Right cardiac atrium (tissue), 5 donors: ENCODE results near the gene MKS1. TPM values are rescaled to one million over a fixed set of nuclear protein-coding genes. Genes with fewer than 3 reads are reported as not detected.

Source experiments
- ATAC-seq, 2 donors: fragments of 200-7000 bp; cut with Tn5 transposase; one replicate each; pipeline versions ENCODE4 v1.8.0 to v1.9.1; 2020; ENCODE audit warnings: moderate library complexity in 2 of 2, mild to moderate bottlenecking in 1 of 2
- DNase-seq, 3 donors: peaks; one replicate each; pipeline ENCODE4 v3.0.0-alpha.2; 2020
- H3K27ac ChIP-seq: one replicate; pipeline ENCODE4 v1.5.1; 2013; ENCODE audit warnings: mild to moderate bottlenecking, low read length, control low read depth, moderate library complexity
- H3K27me3 ChIP-seq: one replicate; pipeline ENCODE4 v1.6.1; 2013; ENCODE audit not compliant: control insufficient read depth, insufficient read depth
- H3K4me1 ChIP-seq: one replicate; pipeline ENCODE4 v1.6.1; 2013; ENCODE audit warnings: low read length; ENCODE audit not compliant: control insufficient read depth, insufficient read depth
- H3K4me3 ChIP-seq: one replicate; pipeline ENCODE4 v1.5.1; 2013; ENCODE audit warnings: low read length, control low read depth
- H3K9me3 ChIP-seq: one replicate; pipeline ENCODE4 v1.6.1; 2013; ENCODE audit warnings: low read length; ENCODE audit not compliant: control insufficient read depth
- WGBS: extraction: QIAGEN DNeasy Blood & Tissue Kit; methylation state at CpG from one replicate; pipeline ENCODE4 v1.1.7; 2013; 5-methylcytosine and 5-hydroxymethylcytosine counted together
- intact Hi-C, 4 donors: fragments of 100-400 bp; cut with DNase I; formaldehyde crosslinking; loops; one replicate each; pipeline versions ENCODE4 v1.11.0 to v1.14.0; 2022 to 2023
- long read RNA-seq, 4 donors: library from polyadenylated mRNA; unstranded; transcript quantifications; one replicate each; pipeline ENCODE4 v2.0.0, GENCODE V29; 2020 to 2021
- polyA plus RNA-seq: library from polyadenylated mRNA; stranded (reverse); fragments of 200-250 nt; gene quantifications from one replicate; pipeline ENCODE4 v1.2.3, GENCODE V29; 2013
- total RNA-seq, 4 donors: library from RNA; stranded (reverse); fragmentation: NEBNext Ultra II Directional; extraction: Animal tissue kit (Norgen Biotek cat#: 25700); gene quantifications; one replicate each; pipeline ENCODE4 v1.2.1, GENCODE V29; 2021
- donor health status: healthy with polysubstance abuse.
- donor health status: DM: no; HTN: yes; CAD: no.
- donor health status: DM: no; HTN: no; CAD: no.
- donor health status: DM: no; HTN: yes; CAD: no; lungs with severe emphysema.
- donor health status: DM: yes; HTN: yes; CAD: no.

MKS1 gene
- total RNA-seq (10 to 100 TPM in 1 of 4 donors, 1 to 10 TPM in 3; 5.6 to 11.4 (median 7.2) TPM), polyA plus RNA-seq (5.9 TPM)
- long read RNA-seq, donor 1, transcript MKS1-202 (18 exons, 2,397 nt), result major isoform, 12 of 23 reads
- long read RNA-seq, donor 1, partial matches to known transcripts, result 3 of 23 reads
- long read RNA-seq, donor 1, other reads (novel, unspliced or antisense), result 7 of 23 reads
- long read RNA-seq, donor 2, transcript MKS1-202 (18 exons, 2,397 nt), result major isoform, 9 of 14 reads
- long read RNA-seq, donor 2, partial matches to known transcripts, result 0 of 14 reads
- long read RNA-seq, donor 2, other reads (novel, unspliced or antisense), result 4 of 14 reads
- long read RNA-seq, donor 3, transcript MKS1-202 (18 exons, 2,397 nt), result major isoform, 12 of 37 reads
- long read RNA-seq, donor 3, partial matches to known transcripts, result 7 of 37 reads
- long read RNA-seq, donor 3, other reads (novel, unspliced or antisense), result 16 of 37 reads
- long read RNA-seq, donor 4, transcript MKS1-202 (18 exons, 2,397 nt), result major isoform, 11 of 22 reads
- long read RNA-seq, donor 4, partial matches to known transcripts, result 2 of 22 reads
- long read RNA-seq, donor 4, other reads (novel, unspliced or antisense), result 8 of 22 reads

DNA sequence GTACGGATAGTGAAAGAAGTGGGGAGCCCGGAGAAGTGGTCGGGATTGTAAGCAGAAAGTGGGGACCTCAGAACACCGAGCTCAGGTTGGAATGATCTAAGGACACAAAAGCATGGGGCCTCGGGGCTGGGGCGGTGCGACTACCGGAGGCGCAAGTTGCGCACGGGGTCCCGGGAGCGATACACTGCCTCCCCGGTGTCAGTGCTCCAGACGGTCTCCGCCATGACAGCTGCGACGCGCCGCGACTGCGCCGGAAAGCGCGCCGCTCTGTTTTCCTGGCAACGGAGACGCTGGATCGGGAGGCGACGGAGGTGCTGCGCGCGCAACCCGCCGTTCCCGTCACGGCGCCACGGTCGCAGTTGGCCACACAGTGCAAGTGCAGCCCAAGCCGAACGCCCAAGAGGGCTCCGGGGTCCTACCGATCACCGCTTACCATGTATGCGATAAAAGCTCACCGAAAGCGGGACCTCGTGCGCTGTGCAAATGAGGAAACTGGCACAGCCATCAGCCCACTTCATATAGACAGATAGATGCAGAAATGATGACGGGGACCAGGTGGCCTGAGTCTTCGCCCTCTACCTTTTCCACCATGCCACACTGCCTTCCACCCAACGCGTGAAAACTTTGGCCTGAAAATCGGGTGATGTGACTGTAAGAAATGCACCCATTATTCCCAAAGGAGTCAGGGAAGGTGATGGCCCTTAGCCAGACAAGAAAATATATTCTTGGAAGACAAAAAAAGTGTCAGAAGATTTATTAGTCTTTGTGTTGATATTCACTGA lies at the start of gene MKS1:
Gene MKS1, minus strand, starts transcription at position 249 of the 782 bp plus-strand sequence. Its CDS starts 25 bp downstream, at position 224.
- peak within 1 kb of the TSS; percentile 60 for H3K27ac ChIP-seq
- DNase-seq (peak; percentile 95 to 99 (median 98)), ATAC-seq (peak; percentile 100)
- intact Hi-C loops, result no loop called here
- no peaks in the 10 kb centered on the region for H3K9me3 ChIP-seq
- peaks cover 3% of the 10 kb centered on the region for H3K4me1 ChIP-seq
- peak within 1 kb of the TSS; percentile 74 for H3K4me3 ChIP-seq
- H3K27me3 ChIP-seq, result no peaks in the 10 kb centered on the region
- WGBS, result 2% methylated on average over 56 of the region's 56 CpGs

- no peak overlapping the region for H3K4me3 ChIP-seq
- no peak overlapping the region for H3K27ac ChIP-seq
- H3K9me3 ChIP-seq, result no peaks in the 10 kb centered on the region
- intact Hi-C loops, result no loop called here
- no peaks in the 10 kb centered on the region for H3K4me1 ChIP-seq
- H3K27me3 ChIP-seq, result no peaks in the 10 kb centered on the region
- no peak for DNase-seq
- 81% methylated on average over 12 of the region's 12 CpGs for WGBS
- no peak for ATAC-seq
Measured at GRCh38 chr17:58268326-58268725, 49.3 kb upstream of the MKS1 start.

DNA sequence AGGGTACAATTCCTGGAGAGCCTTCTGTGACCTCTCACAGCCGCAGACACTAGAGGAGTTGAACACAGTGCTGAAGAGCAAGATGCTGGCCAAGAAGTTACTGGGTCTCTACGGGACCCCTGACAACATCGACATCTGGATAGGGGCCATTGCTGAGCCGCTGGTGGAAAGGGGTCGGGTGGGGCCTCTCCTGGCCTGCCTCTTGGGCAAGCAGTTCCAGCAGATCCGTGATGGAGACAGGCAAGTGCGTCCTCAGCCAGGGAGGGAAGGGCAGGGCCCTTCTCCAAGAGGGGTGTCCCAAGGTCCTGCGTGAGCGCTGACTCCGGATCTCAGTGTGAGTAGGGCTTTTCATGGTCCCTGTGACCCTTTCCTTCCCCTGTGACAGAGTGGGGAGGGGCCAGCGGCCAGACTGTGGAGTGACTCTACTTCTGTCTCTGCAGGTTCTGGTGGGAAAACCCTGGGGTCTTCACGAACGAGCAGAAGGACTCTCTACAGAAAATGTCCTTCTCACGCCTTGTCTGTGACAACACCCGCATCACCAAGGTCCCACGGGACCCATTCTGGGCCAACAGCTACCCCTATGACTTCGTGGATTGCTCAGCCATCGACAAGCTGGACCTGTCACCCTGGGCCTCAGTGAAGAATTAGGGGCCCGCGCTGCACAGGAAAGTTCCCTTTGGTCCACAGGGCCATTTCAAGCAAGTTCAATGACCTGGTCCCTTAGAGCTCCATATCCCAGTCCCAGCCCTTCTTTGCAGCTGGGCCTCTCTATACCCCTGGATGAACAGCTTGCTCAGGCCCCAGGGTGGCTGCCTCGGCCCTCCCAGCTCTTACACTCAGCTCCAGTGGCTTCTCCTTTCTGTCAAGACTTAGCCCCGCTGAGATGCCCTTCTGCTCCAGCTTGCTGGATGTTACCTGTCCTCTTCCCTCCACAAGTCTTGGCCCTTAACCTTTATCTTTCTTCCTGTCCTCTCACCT lies 48.6 kb upstream of the MKS1 start:
- no peaks in the 10 kb centered on the region for H3K9me3 ChIP-seq
- no peak overlapping the region for H3K27ac ChIP-seq
- H3K4me1 ChIP-seq, result no peaks in the 10 kb centered on the region
- 73% methylated on average over 22 of the region's 22 CpGs for WGBS
- intact Hi-C loops, result no loop called here
- ATAC-seq (no peak), DNase-seq (no peak)
- no peaks in the 10 kb centered on the region for H3K27me3 ChIP-seq
- H3K4me3 ChIP-seq, result no peak overlapping the region

DNA sequence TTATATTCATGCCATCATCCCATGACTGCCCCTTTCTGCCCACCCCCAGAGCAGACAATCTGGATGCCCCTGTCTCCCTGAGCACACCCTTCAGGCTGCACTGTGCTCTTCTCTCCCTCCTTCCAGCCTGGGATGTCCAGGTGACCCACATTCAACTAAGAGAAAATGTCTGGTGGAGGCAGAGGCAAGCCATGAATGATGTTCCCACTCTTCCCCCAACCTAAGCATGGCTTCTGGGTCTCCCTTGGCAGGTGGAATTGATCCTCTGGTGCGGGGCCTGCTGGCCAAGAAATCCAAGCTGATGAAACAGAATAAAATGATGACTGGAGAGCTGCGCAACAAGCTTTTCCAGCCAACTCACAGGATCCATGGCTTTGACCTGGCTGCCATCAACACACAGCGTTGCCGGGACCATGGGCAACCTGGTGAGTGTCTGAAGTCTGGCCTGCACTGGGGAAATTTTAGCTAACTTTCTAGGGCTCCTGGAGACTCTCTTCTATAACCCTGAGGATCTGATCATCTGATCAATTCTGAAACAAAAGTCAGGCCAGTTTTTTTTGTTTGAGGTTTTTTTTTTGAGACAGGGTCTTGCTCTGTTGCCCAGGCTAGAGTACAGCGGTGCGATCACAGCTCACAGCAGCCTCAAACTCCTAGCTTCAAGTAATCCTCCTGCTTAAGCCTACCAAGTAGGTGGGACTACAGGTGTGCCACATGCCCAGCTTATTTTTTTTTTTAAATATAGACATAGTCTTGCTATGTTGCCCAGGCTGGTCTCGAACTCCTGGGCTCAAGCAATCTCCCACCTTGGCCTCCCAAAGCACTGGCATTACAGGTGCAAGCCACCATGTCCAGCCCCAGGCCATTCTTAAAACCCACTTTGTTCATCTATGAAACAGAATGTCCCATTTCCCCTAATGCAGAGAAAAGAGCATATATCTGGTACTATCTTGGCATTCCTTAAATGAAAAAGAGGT lies 47.1 kb upstream of the MKS1 start:
- no peaks in the 10 kb centered on the region for H3K4me1 ChIP-seq
- no peak overlapping the region for H3K27ac ChIP-seq
- H3K27me3 ChIP-seq, result no peaks in the 10 kb centered on the region
- intact Hi-C loops, result no loop called here
- 87% methylated on average over 7 of the region's 7 CpGs for WGBS
- no peaks in the 10 kb centered on the region for H3K9me3 ChIP-seq
- H3K4me3 ChIP-seq, result no peak overlapping the region
- no peak for ATAC-seq
- DNase-seq, result no peak

- H3K27me3 ChIP-seq, result no peaks in the 10 kb centered on the region
- H3K4me3 ChIP-seq, result no peak overlapping the region
- no peaks in the 10 kb centered on the region for H3K9me3 ChIP-seq
- WGBS, result 82% methylated on average over 4 of the region's 4 CpGs
- H3K27ac ChIP-seq, result no peak overlapping the region
- intact Hi-C loops, result no loop called here
- DNase-seq (no peak), ATAC-seq (no peak)
- H3K4me1 ChIP-seq, result no peaks in the 10 kb centered on the region
Measured at GRCh38 chr17:58265271-58265670, 46.2 kb upstream of the MKS1 start.

DNA sequence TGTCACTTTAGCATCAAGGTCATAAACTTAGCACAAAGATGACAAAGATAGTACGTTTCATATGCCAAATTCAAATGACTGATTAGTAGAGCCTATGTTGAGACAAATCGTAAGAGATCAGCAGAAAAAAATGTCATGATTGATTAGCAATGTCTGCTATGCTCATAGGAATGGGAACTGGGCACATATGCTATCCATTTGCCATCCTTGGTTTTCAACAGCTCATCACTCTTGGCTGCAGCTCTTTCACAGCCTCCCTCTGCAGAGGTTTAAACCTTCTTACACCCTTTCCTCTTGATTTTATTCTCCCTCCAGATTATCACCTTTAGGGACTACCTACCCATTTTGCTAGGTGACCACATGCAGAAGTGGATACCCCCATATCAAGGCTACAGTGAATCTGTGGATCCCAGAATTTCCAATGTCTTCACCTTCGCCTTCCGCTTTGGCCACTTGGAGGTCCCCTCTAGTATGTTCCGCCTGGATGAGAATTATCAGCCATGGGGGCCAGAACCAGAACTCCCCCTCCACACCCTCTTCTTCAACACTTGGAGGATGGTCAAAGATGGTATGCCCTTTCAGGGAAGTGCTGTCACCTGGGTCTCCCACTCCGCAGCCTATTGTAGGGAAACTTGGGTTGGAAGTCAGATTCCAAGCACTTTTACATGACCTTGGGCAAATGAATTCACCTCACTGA lies 45.5 kb upstream of the MKS1 start:
- intact Hi-C loops, result no loop called here
- ATAC-seq, result no peak
- no peaks in the 10 kb centered on the region for H3K27me3 ChIP-seq
- H3K9me3 ChIP-seq, result no peaks in the 10 kb centered on the region
- no peak overlapping the region for H3K27ac ChIP-seq
- no peaks in the 10 kb centered on the region for H3K4me1 ChIP-seq
- 78% methylated on average over 6 of the region's 6 CpGs for WGBS
- no peak overlapping the region for H3K4me3 ChIP-seq
- DNase-seq, result no peak

GRCh38 chr17:58263773-58264172 lies 44.7 kb upstream of the MKS1 start:
- Histone ChIP-seq H3K4me1 (no peaks in the 10 kb centered on the region), H3K4me3 (no peak overlapping the region), H3K9me3 (no peaks in the 10 kb centered on the region), H3K27ac (no peak overlapping the region), H3K27me3 (no peaks in the 10 kb centered on the region)
- WGBS, result 76% methylated on average over 1 of the region's 1 CpG
- no peak for ATAC-seq
- intact Hi-C loops, result no loop called here
- no peak for DNase-seq

DNA sequence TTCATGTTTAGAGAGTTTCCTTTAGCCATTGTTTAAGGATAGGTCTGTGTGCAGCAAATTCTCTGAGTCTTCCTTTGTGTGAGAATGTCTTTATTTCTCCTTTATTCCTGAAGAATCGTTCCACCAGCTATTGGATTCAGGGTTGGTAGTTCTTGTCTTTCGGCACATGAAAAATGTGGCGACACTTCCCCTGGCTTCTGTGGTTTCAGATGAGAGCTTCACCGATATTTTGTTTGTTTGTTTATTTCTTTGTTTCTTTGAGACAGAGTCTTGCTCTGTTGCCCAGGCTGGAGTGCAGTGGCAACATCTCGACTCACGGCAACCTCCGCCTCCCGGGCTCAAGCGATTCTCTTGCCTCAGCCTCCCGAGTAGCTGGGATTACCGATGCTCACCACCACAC lies 43.1 kb upstream of the MKS1 start:
- Histone ChIP-seq H3K4me3 (no peak overlapping the region), H3K27ac (no peak overlapping the region), H3K9me3 (no peaks in the 10 kb centered on the region), H3K4me1 (no peaks in the 10 kb centered on the region), H3K27me3 (no peaks in the 10 kb centered on the region)
- intact Hi-C loops, result no loop called here
- WGBS, result 88% methylated on average over 11 of the region's 11 CpGs
- DNase-seq, result no peak
- ATAC-seq, result no peak

- Histone ChIP-seq H3K4me1 (no peaks in the 10 kb centered on the region), H3K27ac (no peak overlapping the region), H3K4me3 (no peak overlapping the region), H3K9me3 (no peaks in the 10 kb centered on the region), H3K27me3 (no peaks in the 10 kb centered on the region)
- DNase-seq (no peak), ATAC-seq (no peak)
- intact Hi-C loops, result no loop called here
- 22% methylated on average over 8 of the region's 8 CpGs for WGBS
Measured at GRCh38 chr17:58254803-58255202, 35.7 kb upstream of the MKS1 start.
